GM18498 (cell line): ENCODE measurements around the gene MGME1.
"Not testable (repeated sequence)": the region's sequence is repeated elsewhere in the genome, so short reads cannot be mapped to it uniquely, and the experiment has no call there.

ENCODE experiments used
- ATAC-seq: cut with Tn5 transposase; IDR thresholded peaks from one replicate; pipeline ENCODE4 v1.9.1; 2021; ENCODE audit warnings: mild to moderate bottlenecking, moderate library complexity; ENCODE audit not compliant: unreplicated experiment

Gene MGME1

GRCh38 chr20:18018100-18018499, 49.3 kb downstream of the MGME1 start:
- no peak for ATAC-seq

GRCh38 chr20:18019068-18019467, 50.2 kb downstream of the MGME1 start:
- no peak for ATAC-seq

GRCh38 chr20:18020931-18021330, 52.1 kb downstream of the MGME1 start:
- no peak for ATAC-seq

GRCh38 chr20:18024606-18025127, 55.8 kb downstream of the MGME1 start:
- ATAC-seq = no peak

GRCh38 chr20:18027011-18027410, 58.2 kb downstream of the MGME1 start:
- not testable (repeated sequence) for ATAC-seq

GRCh38 chr20:18030020-18030419, 61.2 kb downstream of the MGME1 start:
- ATAC-seq = no peak

- no peak for ATAC-seq
Measured at GRCh38 chr20:18031050-18031449, 62.2 kb downstream of the MGME1 start.

GRCh38 chr20:18031888-18032509, 63.2 kb downstream of the MGME1 start:
- no peak for ATAC-seq

- no peak for ATAC-seq
Measured at GRCh38 chr20:18032977-18033892, 64.4 kb downstream of the MGME1 start.

- ATAC-seq = no peak
Measured at GRCh38 chr20:18034039-18034438, 65.2 kb downstream of the MGME1 start.

GRCh38 chr20:18039063-18039462, 70.2 kb downstream of the MGME1 start:
- ATAC-seq = no peak
